RCC 7860 (cell line): ENCODE results near the gene XRCC4.

Source experiments
- DNase-seq: peaks from one replicate; pipeline ENCODE4 v3.0.0-alpha.2; 2015; ENCODE audit warnings: low spot score
- FAIRE-seq: peaks from 2 replicates; lab custom pipeline; 2012; peaks lifted over from hg19 to GRCh38; lab: Jason Lieb, UNC

The XRCC4 gene

DNA sequence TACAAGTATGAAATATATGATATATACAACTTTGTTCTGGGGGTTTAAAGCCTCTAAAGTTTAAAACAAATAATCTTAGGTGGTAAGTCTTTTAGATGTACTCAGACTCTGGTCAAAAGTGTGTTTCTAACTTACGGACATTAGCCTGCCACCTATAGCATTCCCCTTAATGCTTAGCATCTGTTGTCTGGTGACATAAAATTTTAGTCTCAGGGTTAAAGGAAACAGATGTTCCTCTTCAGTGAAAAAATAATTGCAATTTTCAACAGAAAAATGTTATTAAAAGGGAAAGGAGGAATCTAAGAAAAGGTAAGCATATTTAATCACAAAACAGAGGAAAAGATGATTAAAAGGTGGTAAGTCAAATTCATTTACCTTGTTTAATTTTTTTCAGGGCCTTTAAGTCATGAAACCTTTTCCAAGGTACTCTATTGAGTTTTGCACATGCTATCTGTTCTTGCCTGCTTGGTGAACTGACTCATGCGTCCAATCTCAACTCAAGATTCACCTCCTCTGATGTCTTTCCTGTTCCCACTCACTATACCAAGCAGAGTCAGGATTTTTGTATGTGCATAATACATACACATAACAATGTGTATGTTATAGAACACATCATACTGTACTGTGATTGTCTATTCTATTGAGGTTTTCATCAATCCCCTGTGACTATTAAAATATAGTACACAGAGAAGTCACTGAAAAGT is 8.1 kb upstream of the XRCC4 start:
- DNase-seq (no peak), FAIRE-seq (no peak)

DNA sequence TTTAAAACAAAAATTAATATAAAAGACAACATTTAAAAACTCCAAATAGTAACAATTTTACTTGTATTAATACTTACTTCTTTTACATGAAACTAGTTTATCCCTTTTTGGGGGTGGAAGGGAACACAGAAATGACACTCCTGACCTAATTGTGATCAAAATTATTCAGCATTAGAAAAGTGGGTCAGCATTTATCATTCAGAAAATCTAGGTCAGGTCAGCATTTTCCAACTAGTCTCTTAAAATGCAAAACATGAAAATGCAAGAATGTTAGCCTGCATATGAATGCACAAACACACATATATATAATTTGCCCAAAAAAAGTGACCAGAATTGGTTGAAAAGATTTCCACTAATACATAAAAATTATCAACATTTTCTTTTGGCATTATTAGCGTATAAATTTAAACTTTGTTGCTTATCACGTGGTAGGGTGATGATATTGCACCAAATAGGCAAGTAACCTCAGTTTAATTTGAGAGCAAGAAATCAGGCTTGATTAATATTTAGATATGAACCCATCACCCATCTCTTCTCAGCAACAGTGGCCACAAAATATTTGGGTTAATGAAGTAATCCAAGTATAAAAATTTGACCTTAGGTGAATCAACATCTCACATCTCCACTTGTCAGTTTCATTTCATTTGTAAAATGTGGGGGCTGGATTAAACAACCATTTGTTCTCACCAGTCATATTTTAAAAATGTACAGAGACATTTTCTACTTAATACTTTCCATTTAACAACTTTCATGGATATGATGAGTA is 5.9 kb upstream of the XRCC4 start:
- no peak for FAIRE-seq
- DNase-seq = no peak

DNA sequence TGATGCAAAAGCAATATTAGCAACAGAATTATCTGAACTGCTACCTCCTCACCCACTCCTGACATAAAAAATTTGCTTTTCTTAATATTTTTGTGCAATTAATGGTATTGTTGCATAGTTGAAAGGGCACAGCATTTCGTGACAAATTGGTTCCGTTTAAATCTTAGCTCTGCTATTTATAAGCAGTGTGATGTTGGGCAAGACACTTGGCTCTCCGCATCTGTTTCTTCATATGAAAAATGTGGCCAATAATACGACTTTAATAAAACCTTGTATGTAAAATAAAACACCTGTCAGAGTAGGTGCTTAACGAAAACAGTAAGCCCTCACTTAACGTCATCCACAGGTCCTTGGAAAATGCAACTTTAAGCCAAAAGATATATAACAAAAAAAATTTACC is 4.4 kb upstream of the XRCC4 start:
- DNase-seq = no peak

DNA sequence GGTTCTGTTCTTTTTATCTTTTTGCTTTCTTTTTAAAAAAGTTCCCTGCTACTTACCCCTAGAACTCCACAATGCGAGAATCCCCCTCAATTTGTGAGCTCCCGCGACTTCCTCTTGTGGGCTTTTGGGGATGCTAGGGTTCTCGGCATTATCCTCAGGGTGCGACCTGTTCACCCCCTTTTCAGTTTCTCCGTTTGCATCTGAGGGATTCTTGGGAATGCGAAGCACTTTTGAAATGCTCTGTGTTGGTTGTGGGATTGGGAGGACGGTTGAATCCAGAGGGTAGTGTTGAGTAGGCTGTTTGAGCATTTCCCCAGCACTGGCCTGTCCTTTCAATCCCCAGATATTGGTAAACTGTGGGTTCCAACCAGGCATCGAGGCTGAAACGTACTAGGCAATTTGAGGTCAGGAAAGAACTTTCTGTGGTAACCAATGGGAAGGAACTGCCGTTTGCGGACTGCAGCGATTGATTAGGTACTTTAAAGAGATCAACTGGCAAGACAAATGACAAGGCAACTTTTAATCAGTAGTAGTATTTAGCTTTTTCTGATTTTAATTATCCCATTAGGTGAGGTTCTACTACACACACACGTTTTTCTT is 415 bp downstream of the XRCC4 start:
- FAIRE-seq (no peak), DNase-seq (no peak)

More for the DNA sequence above, 4.4 kb upstream of the XRCC4 start:
- FAIRE-seq = no peak

DNA sequence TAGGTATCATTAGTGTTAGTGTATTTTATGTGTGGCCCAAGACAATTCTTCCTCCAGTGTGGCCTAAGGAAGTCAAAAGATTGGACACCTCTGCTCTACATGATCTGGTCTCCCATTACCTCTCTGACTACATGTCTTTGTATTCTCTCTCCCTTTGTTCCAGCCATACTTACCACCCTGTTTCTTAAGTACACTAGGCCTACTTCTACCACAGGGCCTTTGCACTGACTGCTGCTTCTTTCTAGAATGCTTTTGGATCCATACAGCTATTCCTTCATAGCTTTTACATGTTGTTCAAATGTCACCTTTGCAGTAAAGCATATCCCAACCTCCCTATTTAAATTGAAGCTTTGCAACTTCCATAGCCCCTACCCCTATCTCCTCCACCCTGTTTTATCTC is 5.4 kb downstream of the XRCC4 start:
- FAIRE-seq (no peak), DNase-seq (no peak)

DNA sequence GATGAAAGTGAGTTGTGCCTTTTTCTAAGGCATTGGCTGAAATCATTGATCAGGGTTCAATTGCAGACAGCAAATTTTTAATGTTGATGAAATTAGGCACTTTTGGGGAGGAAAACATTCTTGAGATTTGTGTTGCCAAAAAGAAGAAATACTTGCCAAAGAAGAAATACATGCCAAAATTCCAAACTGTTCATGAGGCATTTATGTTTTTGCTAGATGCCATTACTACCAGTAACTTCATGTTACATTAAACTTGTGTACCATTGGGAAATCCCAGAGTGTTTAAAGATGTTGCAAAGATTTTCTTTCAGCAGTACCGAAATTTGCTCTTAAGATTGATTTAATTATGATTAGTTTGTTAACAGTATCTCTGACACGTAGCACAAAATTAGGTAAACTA is 7.0 kb downstream of the XRCC4 start:
- no peak for FAIRE-seq
- no peak for DNase-seq

DNA sequence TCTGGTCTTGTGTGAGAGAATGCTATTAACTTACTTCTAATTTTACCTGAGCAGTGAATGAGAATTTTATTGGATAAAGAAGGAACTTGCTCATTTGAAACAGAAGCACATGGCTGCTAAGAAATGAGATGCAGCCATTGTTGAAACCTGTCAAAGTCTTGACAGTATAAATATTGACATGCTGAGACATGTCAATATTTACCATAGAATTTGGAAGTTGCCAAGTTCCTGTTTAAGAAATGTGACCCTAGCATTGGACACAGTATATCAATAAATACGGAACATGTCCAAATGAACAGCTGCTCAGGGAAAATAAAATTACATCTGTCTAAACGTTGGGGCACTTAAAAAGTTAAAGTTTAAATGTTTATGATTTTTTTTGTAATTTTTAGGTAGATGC is 7.8 kb downstream of the XRCC4 start:
- no peak for DNase-seq
- no peak for FAIRE-seq

DNA sequence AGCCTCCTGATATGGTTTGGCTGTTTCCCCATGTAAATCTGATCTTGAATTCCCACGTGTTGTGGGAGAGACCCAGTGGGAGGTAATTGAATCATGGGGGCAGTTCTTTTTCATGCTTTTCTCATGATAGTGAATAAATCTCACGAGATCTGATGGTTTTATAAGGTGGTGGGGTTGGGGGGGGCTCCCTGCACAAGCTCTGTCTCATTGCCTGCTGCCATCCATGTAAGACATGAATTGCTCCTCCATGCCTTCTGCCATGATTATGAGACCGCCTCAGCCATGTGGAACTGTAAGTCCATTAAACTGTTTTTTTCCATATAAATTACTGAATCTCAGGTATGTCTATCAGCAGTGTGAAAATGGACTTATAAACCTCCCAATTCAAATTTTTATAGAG is 12.8 kb downstream of the XRCC4 start:
- FAIRE-seq = no peak

DNA sequence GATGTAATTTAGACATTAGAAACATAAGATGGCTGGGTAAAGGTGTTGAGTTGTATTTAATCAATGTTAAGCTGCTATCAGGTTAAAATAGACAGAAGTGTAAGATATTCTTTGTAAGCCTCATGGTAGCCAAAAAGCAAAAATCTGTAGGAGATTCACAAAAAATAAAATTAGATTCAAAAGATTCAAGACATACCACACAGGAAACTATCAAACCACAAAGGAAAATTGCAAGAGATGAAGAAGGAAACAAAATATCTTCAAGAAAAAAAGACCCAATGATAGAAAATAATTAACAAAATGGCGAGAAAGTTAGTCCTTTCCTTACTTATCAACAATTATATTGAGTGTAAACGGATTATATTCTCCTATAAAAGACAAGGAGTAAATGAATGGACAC is 15.3 kb downstream of the XRCC4 start:
- no peak for FAIRE-seq
- no peak for DNase-seq

More for the DNA sequence above, 12.8 kb downstream of the XRCC4 start:
- DNase-seq = no peak

DNA sequence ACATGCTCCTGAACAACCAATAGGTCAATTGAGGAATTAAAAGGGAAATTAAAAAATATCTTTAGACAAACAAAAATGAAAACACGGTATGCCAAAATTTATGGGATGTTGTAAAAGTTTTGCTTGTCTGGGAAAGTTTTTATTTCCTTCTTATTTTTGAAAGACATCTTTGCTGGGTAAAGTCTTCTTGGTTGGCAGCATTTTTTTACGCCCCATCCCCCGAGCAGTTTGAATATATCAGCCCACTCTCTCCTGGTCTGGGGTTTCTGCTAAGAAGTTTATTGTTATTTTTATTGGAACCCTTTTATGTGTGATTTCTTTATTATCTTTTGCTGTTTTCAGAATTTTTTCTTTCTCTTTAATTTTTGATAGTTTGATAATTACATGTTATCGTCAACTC is 16.3 kb downstream of the XRCC4 start:
- no peak for DNase-seq
- no peak for FAIRE-seq

DNA sequence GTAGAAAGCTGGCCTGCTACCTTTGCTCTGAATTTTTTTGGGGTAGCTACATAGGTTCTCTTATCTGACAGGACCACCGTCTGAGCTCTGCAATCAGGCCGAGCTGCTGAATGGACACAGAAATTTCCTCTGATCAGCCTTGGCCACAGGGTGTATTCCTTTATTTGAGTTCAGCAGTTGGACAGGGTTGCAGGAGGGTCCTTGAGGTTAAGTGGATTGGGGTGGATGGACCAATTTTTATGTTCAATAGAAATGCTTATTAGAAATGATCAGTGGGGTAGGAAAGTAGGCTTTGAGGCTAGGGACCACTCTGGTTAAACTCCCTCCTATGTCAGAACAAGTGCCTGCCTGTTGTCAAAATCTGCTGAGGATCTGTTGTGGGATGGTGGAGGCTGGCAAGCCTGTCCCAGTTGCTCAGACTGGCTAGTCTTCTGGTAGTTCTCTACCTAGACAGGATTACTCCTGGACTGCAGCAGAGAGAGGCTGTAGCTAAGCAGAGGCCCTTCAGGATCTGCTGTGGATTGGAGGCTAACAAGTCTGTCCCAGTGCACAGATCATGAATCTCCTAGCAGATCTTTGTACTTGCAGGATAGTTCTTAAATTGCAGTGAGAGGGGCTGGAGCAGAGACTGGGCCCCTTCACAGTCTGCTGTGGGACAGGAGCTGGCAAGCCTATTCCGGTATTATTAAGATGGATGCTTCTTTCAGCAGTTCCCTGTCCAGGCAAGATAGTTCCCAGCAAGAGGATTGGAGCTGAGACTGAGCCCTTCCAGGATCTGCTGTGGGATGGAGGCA is 18.0 kb downstream of the XRCC4 start:
- DNase-seq (no peak), FAIRE-seq (no peak)

DNA sequence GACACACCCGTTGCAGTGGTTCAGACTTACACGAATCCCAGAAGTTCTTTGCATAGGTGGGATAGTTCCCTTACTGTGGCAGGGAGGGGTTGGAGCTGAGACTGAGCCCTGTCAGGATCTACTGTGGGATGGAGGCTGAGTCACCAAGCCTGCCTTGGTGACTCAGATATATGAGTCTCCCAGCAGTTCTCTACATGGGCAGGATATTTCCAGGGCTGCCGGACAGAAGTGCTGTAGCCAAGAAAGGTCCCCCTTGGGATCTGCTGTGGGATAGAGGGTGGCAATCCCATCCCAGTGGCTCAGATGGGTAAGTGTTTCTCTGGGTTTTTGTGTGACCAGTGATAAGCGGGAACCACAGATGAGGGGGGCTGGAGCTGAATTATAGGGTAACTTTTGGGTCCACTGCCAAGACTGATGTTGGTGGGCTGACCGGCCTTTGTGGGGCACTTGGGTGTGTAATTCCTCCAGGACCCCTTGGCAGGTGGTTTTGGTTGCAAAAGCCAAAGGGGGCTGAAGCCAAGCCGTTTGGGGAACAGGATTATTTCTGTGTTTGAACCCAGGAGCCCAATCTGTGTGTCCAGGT is 18.7 kb downstream of the XRCC4 start:
- FAIRE-seq (peak; percentile 46), DNase-seq (peak; percentile 58)

DNA sequence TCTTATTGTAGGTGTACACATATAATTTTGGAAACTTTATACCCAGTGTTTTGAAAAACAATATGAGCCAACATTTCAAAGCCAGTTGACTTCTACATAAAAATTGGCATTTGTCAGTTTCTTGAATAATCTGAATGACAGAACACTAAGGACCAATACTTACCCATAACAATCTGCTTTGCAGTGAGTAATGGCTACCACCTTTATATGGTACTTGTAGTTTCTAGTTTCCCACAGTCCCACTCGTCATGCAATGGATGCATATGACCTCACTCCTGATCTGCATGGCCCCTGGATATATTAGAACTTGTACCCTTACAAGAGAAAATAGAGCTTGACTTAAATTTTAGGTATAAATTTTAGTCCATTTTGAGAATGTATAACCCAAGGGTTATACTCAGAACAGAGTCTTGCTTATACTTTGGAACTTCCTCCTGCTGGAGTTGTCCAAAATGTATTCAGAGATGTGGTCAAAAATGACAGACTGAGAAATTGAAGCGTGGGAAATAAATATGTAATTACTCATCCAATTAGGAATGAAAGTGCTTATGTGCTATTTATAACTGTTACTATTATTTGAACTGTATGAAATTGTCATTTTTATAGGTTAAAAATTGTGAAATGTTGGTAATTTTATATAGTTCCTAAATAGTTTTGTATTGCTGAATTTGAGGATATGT is 19.5 kb downstream of the XRCC4 start:
- FAIRE-seq = no peak
- no peak for DNase-seq

DNA sequence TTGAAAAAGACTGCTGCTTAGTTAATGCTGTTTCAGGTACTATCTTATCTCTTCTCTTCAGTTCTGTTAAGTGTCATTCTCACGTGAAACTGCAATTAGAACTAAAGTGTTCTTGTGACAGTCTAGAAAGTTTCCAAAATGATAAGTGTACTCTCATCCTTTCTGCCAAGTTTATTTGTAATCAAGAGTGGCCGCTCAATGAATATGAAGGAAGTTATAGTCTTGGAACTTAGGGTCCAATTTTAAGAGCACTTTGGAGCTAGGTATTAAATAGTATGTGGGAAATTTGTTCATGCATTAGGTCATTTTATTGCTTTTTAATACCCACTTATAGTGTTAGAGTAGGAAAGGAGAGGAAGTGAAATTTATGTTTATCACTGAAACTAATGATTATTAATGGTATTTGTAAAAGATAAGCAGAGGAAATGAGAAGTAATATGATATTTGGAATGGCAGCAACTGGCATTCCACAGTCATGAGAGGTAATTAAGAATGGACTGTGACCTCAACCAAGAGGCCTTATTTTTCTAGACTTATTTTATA is 20.4 kb downstream of the XRCC4 start:
- FAIRE-seq = no peak
- no peak for DNase-seq

DNA sequence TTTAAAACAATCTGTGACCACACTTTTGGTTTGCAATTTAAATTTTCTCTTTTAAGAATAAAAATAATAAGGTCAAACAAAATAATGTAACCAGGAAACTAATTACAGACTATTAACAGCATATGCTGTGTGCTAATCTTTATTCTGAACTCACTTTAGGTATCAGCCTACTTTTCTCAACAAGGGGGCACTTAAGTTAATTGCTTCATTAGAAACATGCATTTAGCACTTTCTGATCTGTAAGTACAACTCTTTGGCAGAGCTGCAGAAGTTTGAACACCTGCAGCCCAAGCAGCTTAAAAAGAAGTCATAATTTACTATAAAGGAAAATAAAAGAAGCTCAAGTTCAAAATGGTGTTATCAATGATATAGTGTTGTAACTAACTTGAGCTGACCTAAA is 21.7 kb downstream of the XRCC4 start:
- no peak for FAIRE-seq
- no peak for DNase-seq

DNA sequence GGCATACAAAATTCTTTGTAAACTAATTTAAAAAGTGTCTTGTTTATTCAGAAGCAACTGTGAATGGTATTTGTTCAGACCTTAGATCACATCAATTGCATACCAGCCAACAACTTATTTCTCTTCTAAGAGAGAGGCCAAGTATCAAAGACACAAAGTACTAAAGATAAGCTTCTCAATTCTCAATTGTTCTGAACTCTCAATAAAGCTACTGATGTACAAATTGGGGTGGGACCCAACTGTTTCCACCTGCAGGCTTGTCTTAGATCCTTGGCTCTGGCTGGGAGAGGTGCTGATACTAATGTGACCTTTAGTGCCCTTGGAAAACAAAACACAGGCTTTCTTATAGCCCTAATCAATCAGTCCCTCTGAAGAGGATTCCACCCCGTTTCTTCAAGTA is 22.1 kb downstream of the XRCC4 start:
- no peak for FAIRE-seq
- DNase-seq = no peak

DNA sequence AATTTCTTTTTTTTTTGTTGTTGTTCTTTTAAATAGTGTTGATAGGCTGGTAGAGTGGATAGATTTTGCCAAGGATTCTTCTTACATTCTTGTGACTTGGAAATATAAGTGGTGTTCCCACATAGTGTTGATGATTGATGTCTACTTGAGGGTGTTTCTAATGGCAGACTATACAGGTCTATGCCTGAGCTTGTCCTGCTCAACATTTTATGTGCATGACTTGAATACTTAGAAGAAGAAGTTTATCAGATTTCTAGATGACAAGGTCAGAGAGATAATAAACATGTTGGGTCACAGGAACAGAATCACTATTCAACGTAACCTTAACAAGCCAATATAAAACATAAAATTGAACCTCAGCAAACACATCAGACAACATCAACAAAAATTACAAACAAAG is 24.2 kb downstream of the XRCC4 start:
- FAIRE-seq = no peak
- no peak for DNase-seq

DNA sequence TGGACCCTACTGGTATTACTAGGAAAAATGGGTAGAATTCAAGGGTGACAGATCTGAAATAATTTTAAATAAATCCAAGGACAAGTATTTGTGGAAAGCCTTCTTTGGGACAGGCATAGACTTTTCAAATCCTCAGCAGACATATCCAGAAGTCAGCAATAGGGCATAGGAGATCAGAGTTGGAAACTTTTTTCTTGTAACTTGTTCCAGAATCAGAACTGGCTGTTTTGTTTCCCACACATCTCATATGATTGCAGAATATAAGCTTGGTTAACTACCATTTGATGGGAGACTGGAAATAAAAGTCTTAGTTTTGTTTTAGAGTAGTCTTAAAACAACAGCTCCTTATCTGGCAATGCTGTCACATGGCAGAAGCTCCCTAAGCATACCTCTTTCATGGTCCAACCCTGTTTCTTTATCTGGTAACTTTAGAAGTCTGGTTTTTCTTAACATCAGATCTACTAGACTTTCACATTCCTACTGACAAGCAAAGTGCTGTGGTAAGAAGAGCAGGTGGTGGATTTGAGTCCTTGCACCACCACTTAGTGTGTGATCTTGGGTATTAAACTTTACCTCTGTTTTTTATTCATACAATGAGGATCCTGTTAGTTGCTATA is 25.1 kb downstream of the XRCC4 start:
- DNase-seq (no peak), FAIRE-seq (no peak)

DNA sequence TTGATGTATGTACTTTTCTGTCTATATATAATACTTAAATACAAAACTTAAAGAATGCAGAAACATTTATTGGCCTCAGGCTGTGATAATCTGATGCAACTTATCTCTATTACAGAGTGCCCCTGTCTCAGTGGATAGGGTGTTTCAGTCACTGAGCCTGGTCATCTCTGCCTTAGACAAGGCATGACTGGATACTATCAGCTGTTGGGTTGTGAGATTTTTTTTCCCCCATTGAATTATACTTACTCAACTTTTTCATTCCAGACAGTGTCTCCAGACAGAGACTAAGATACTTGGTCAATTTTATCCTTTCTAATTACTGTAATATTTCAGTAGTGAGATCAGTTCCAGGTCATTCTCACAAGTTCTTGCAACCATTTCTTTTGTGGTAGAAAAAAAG is 26.7 kb downstream of the XRCC4 start:
- FAIRE-seq (no peak), DNase-seq (no peak)
